ENCODE data around the gene RTN4RL1. TPM values are rescaled to one million over a fixed set of nuclear protein-coding genes. Genes with fewer than 3 reads are reported as not detected.

RTN4RL1 gene
- total and polyA plus RNA-seq, 9 of the 15 experiments (the other 6 are each of a cell fraction or from before 2014, with no cell fraction given): 0.04 to 0.06 (median 0.04) TPM; not detected in 5

DNA sequence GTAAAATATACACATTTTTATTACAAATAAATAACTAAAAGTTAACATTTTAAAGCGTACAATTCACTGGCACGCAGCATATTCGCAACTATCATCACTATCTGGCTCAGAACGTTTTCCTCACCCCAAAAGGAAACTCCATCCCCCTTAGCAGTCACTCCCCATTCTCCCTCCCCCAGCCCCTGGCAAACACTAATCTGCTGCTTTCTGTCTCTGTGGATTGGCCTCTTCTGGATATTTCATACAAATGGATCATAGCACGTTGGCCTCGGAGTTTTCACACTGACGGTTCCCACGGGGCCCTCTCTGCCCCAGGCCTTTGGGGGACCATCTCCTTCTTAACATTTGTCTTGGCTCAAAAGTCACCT is 64.6 kb downstream of the RTN4RL1 start (continued):
- TF ChIP-seq, protein P1, sequence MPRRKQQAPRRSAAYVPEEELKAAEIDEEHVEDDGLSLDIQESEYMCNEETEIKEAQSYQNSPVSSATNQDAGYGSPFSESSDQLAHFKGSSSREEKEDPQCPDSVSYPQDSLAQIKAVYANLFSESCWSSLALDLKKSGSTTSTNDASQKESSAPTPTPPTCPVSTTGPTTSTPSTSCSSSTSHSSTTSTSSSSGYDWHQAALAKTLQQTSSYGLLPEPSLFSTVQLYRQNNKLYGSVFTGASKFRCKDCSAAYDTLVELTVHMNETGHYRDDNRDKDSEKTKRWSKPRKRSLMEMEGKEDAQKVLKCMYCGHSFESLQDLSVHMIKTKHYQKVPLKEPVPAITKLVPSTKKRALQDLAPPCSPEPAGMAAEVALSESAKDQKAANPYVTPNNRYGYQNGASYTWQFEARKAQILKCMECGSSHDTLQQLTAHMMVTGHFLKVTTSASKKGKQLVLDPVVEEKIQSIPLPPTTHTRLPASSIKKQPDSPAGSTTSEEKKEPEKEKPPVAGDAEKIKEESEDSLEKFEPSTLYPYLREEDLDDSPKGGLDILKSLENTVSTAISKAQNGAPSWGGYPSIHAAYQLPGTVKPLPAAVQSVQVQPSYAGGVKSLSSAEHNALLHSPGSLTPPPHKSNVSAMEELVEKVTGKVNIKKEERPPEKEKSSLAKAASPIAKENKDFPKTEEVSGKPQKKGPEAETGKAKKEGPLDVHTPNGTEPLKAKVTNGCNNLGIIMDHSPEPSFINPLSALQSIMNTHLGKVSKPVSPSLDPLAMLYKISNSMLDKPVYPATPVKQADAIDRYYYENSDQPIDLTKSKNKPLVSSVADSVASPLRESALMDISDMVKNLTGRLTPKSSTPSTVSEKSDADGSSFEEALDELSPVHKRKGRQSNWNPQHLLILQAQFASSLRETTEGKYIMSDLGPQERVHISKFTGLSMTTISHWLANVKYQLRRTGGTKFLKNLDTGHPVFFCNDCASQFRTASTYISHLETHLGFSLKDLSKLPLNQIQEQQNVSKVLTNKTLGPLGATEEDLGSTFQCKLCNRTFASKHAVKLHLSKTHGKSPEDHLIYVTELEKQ (CRISPR knock-in tag; IDR thresholded peaks at IDR 0.05): no peak
- no peak for TF ChIP-seq COPS2 (conservative IDR thresholded peaks at IDR 0.05)

DNA sequence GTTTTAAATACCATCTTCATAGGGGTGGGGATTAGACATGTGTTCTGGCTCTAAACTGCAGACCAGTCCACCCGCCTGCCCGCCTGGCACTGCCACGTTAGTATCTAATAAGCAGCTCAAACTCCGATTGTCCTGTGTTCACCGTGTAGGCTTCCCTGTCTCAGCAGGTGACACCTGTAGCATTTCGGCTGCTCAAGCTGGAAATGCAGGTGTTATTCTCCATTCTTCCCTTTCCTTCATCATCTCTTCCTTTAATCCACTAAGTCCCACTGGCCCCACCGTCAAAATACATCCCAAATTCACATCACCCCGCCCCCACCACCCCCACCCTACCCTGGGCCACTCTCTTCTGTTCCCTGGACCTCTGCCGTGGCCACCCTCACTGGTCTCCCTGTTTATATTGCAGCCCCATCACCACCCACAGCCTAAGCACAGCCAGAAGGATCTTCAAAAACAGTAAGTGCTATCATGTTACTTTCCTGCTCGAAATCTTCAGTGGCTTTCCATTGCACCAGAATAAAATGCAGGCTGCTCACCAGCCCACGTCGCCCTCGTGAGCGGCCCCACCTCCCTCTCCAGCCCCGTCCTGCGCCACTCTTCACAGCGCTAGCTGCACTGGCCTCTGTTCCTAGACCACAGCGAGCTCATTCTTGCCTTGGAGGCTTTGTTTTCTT is 65.1 kb downstream of the RTN4RL1 start:
- no peak for ATAC-seq
- FAIRE-seq: no peak
- H3K9me1 ChIP-seq (ENCODE audit: control insufficient read depth, insufficient read depth, low read length): no peaks in the 10 kb centered on the region
- H3K9ac ChIP-seq (ENCODE audit: insufficient read depth in 1 of 2, low read depth in 2 of 2, low read length in 2 of 2): no peak overlapping the region
- H3K9me3 ChIP-seq (replicated peaks; ENCODE audit: control insufficient read depth, insufficient read depth, low read depth, low read length): no peaks in the 10 kb centered on the region
- ChIA-PET POLR2A (interaction anchor here (0.6 to 1.1 kb wide), 2 partner anchors 12 to 51 kb away, joined by 3 to 4 read pairs; no protein-coding TSS in a partner anchor), CTCF (ENCODE audit: low intra/inter-chr PET ratio) (no interaction called here)
- no peaks in the 10 kb centered on the region for H4K20me1 ChIP-seq (replicated peaks; ENCODE audit: control insufficient read depth, insufficient read depth, low read length)
- 18% methylated on average over 15 of the region's 18 CpGs for WGBS (ENCODE audit: insufficient coverage, low coverage, missing lambda C conversion rate)
- TF ChIP-seq RHOXF2B (CRISPR knock-in tag; conservative IDR thresholded peaks at IDR 0.05): no peak
- TF ChIP-seq GATAD2B (IDR thresholded peaks at IDR 0.05; ENCODE audit: borderline replicate concordance): no peak
- TF ChIP-seq, protein P2, sequence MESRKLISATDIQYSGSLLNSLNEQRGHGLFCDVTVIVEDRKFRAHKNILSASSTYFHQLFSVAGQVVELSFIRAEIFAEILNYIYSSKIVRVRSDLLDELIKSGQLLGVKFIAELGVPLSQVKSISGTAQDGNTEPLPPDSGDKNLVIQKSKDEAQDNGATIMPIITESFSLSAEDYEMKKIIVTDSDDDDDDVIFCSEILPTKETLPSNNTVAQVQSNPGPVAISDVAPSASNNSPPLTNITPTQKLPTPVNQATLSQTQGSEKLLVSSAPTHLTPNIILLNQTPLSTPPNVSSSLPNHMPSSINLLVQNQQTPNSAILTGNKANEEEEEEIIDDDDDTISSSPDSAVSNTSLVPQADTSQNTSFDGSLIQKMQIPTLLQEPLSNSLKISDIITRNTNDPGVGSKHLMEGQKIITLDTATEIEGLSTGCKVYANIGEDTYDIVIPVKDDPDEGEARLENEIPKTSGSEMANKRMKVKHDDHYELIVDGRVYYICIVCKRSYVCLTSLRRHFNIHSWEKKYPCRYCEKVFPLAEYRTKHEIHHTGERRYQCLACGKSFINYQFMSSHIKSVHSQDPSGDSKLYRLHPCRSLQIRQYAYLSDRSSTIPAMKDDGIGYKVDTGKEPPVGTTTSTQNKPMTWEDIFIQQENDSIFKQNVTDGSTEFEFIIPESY (CRISPR knock-in tag; IDR thresholded peaks at IDR 0.05): 0 out of 2 replicates have a peak, but pooled peaks have one; percentile 15
- in situ Hi-C loops (cut with MboI) (no loop called here), intact Hi-C loops (cut with micrococcal nuclease) (no loop called here)
- peaks cover 0 to 11% of the 10 kb centered on the region in 2 experiments; a peak in 2 of 5 replicates for H3K27me3 ChIP-seq (ENCODE audit: control insufficient read depth in 2 of 2, insufficient read depth in 2 of 2, low read length in 2 of 2)
- H3K4me1 ChIP-seq (replicated peaks in 1 of 2; ENCODE audit: control insufficient read depth in 2 of 2, insufficient read depth in 2 of 2, low read length in 2 of 2): peaks cover 0 to 7% of the 10 kb centered on the region in 2 experiments; a peak in 3 of 5 replicates
- H2AFZ ChIP-seq (ENCODE audit: low read depth, low read length): no peak overlapping the region
- H3K36me3 ChIP-seq (ENCODE audit: control insufficient read depth, insufficient read depth, low read length): no peaks in the 10 kb centered on the region
- no peak overlapping the region for H3K4me2 ChIP-seq (ENCODE audit: insufficient read depth, low read length)
- no peak overlapping the region for H3K4me3 ChIP-seq
- no peak for DNase-seq (ENCODE audit: extremely low read depth in 1 of 4, low spot score in 3 of 4)
- BruUV-seq (replicated peaks): no TSS peak
- no peaks in the 10 kb centered on the region for H3K79me2 ChIP-seq (ENCODE audit: control insufficient read depth, insufficient read depth, low read length)
- H3K27ac ChIP-seq (ENCODE audit: extremely low read depth, low read depth, low read length): no peak overlapping the region
